Transverse colon (tissue), 4 donors: ENCODE results near the gene EMP2. TPM values are rescaled to one million over a fixed set of nuclear protein-coding genes. Genes with fewer than 3 reads are reported as not detected.
"Not testable (repeated sequence)": the region's sequence is repeated elsewhere in the genome, so short reads cannot be mapped to it uniquely, and the experiment has no call there.

ENCODE experiments used
- DNase-seq: peaks from one replicate; pipeline ENCODE4 v3.0.0-alpha.2; 2019
- H3K27ac ChIP-seq, 4 donors: fragments of 200-600 bp; sonication (generic); 2 replicates each; pipeline ENCODE4 v1.5.1; 2016 to 2018; ENCODE audit warnings: inconsistent platforms in 4 of 4
- H3K27me3 ChIP-seq: fragments of 200-600 bp; sonication (generic); 2 replicates; pipeline ENCODE4 v1.5.1; 2017; ENCODE audit warnings: inconsistent platforms
- H3K36me3 ChIP-seq, 4 donors: fragments of 200-600 bp; sonication (generic); 2 replicates each; pipeline ENCODE4 v1.5.1; 2017 to 2019; ENCODE audit warnings: inconsistent platforms in 4 of 4
- H3K4me1 ChIP-seq, 4 donors: fragments of 200-600 bp; sonication (generic); 2 replicates each; pipeline ENCODE4 v1.5.1; 2017 to 2020; ENCODE audit warnings: inconsistent platforms in 4 of 4
- H3K4me3 ChIP-seq, 4 donors: fragments of 200-600 bp; sonication (generic); 1 replicate in 1 of 4; 2 replicates in 3 of 4; pipeline versions ENCODE4 v1.5.1 to v1.6.1; 2017 to 2019; ENCODE audit warnings: inconsistent platforms in 4 of 4
- H3K9me3 ChIP-seq, 2 donors: fragments of 200-600 bp; sonication (generic); 2 replicates each; pipeline ENCODE4 v1.5.1; 2017 to 2019; ENCODE audit warnings: inconsistent platforms in 2 of 2
- CTCF ChIP-seq, 5 experiments: fragments of 200-600 bp in 3 of 5; fragments of 450-650 bp in 2 of 5; sonication (generic) in 3 of 5; IDR thresholded peaks; 1 replicate in 2 of 5; 2 replicates in 3 of 5; pipeline ENCODE4 v1.5.1; 2016 to 2017; ENCODE audit warnings: antibody characterized with exemption in 5 of 5, inconsistent platforms in 3 of 5, mild to moderate bottlenecking in 2 of 5, moderate library complexity in 1 of 5
- EP300 ChIP-seq: sonication (generic); formaldehyde crosslinking; IDR thresholded peaks from one replicate; pipeline ENCODE4 v1.6.1; 2017; ENCODE audit warnings: antibody characterized with exemption, low read depth
- POLR2A ChIP-seq: fragments of 450-650 bp; IDR thresholded peaks from one replicate; pipeline ENCODE4 v1.6.1; 2016; ENCODE audit warnings: antibody characterized with exemption, mild to moderate bottlenecking, moderate library complexity
- POLR2AphosphoS5 ChIP-seq, 3 donors: sonication (generic); formaldehyde crosslinking; IDR thresholded peaks; one replicate each; pipeline ENCODE4 v1.6.1; 2016; ENCODE audit warnings: antibody characterized with exemption in 3 of 3
- WGBS, 2 donors: methylation state at CpG; one replicate each; pipeline ENCODE4 v1.1.5; 2018; ENCODE audit warnings: low coverage in 1 of 2; 5-methylcytosine and 5-hydroxymethylcytosine counted together
- in situ Hi-C, 4 donors: fragments of 200-750 bp; cut with MboI; loops; one replicate each; pipeline versions ENCODE4 v1.15.0 to v1.15.1; 2017; ENCODE audit warnings: low sequenced_read_pairs in 3 of 4, low pct_ligation_motif_present in 1 of 4, low pct_unique_long_range_greater_than_20kb in 1 of 4
- intact Hi-C: fragments of 100-400 bp; cut with DNase I; formaldehyde crosslinking; loops from one replicate; pipeline ENCODE4 v1.15.1; 2023; ENCODE audit warnings: low total_unique reads
- total RNA-seq, 4 donors: library from RNA; depleted of rRNA; stranded (reverse); fragments of >200 nt; gene quantifications; one replicate each; pipeline ENCODE4 v1.1.0, GENCODE V29; 2016

EMP2 gene
- total RNA-seq, 4 donors from 2014 or later, result 22.1 to 51.0 (median 40.2) TPM

- Histone ChIP-seq H3K4me1 (peaks cover 0 to 16% (median 6%) of the 10 kb centered on the region in 4 donors), H3K27me3 (no peaks in the 10 kb centered on the region), H3K36me3 (no peaks in the 10 kb centered on the region), H3K9me3 (no peaks in the 10 kb centered on the region), H3K4me3 (no peak overlapping the region), H3K27ac (no peak overlapping the region)
- TF ChIP-seq EP300 (no peak), POLR2A (no peak), POLR2AphosphoS5 (IDR thresholded peaks at IDR 0.05) (no peak), CTCF (IDR thresholded peaks at IDR 0.05) (no peak)
- intact Hi-C loops (no loop called here), in situ Hi-C loops (no loop called here)
- 72 to 80% methylated on average over 4 to 5 of the region's 5 CpGs for WGBS, 2 donors
- no peak for DNase-seq
These were observed 15.2 kb downstream of the EMP2 start for GRCh38 chr16:10565167-10565566.

GRCh38 chr16:10564591-10564990 is 15.8 kb downstream of the EMP2 start:
- H3K4me3 ChIP-seq, result no peak overlapping the region
- in situ Hi-C loops (no loop called here), intact Hi-C loops (loop anchor here (5.0 kb wide), 1 partner anchor 1707 kb away; no protein-coding TSS in a partner anchor)
- 61 to 70% methylated on average over 5 of the region's 5 CpGs for WGBS, 2 donors
- no peaks in the 10 kb centered on the region for H3K36me3 ChIP-seq
- H3K4me1 ChIP-seq, result peaks cover 2 to 18% (median 7%) of the 10 kb centered on the region in 4 donors
- TF ChIP-seq POLR2A (no peak), POLR2AphosphoS5 (IDR thresholded peaks at IDR 0.05) (no peak), EP300 (no peak), CTCF (IDR thresholded peaks at IDR 0.05) (no peak)
- DNase-seq, result no peak
- no peak overlapping the region for H3K27ac ChIP-seq
- H3K27me3 ChIP-seq, result no peaks in the 10 kb centered on the region
- no peaks in the 10 kb centered on the region for H3K9me3 ChIP-seq

GRCh38 chr16:10562361-10562899 is 18.0 kb downstream of the EMP2 start:
- intact Hi-C loops (loop anchor here (5.0 kb wide), 1 partner anchor 1705 kb away; no protein-coding TSS in a partner anchor), in situ Hi-C loops (no loop called here)
- TF ChIP-seq POLR2AphosphoS5 (IDR thresholded peaks at IDR 0.05) (no peak), POLR2A (no peak)
- Histone ChIP-seq H3K36me3 (no peaks in the 10 kb centered on the region), H3K27me3 (no peaks in the 10 kb centered on the region), H3K9me3 (no peaks in the 10 kb centered on the region), H3K27ac (no peak overlapping the region), H3K4me1 (peaks cover 4 to 35% (median 14%) of the 10 kb centered on the region in 4 donors), H3K4me3 (no peak overlapping the region)
- no peak for DNase-seq

- H3K36me3 ChIP-seq, result no peaks in the 10 kb centered on the region
- TF ChIP-seq POLR2A, result no peak
- TF ChIP-seq EP300, result no peak
- no peak for TF ChIP-seq POLR2AphosphoS5 (IDR thresholded peaks at IDR 0.05)
- TF ChIP-seq CTCF (IDR thresholded peaks at IDR 0.05), result no peak
- no peaks in the 10 kb centered on the region for H3K27me3 ChIP-seq
- in situ Hi-C loops, result no loop called here
- no peak for DNase-seq
- WGBS, 2 donors, result 84 to 90% methylated on average over 2 to 3 of the region's 3 CpGs
- no peak overlapping the region for H3K4me3 ChIP-seq
- no peaks in the 10 kb centered on the region for H3K9me3 ChIP-seq
- H3K4me1 ChIP-seq, result peaks cover 4 to 35% (median 14%) of the 10 kb centered on the region in 4 donors
- intact Hi-C loops, result loop anchor here (5.0 kb wide), 1 partner anchor 1704 kb away; no protein-coding TSS in a partner anchor
- peak overlapping the region; percentile 2 to 45 (median 25) for H3K27ac ChIP-seq
These were observed 19.0 kb downstream of the EMP2 start for GRCh38 chr16:10561425-10561824.

- Histone ChIP-seq H3K9me3 (no peaks in the 10 kb centered on the region), H3K4me1 (peaks cover 4 to 35% (median 14%) of the 10 kb centered on the region in 4 donors), H3K36me3 (no peaks in the 10 kb centered on the region), H3K27ac (peak overlapping the region in 3 of 4 donors; percentile 2 to 45 (median 43)), H3K27me3 (no peaks in the 10 kb centered on the region), H3K4me3 (no peak overlapping the region)
- in situ Hi-C loops (no loop called here), intact Hi-C loops (loop anchor here (5.0 kb wide), 1 partner anchor 1704 kb away; no protein-coding TSS in a partner anchor)
- DNase-seq, result no peak
- TF ChIP-seq POLR2A (no peak), EP300 (no peak), POLR2AphosphoS5 (IDR thresholded peaks at IDR 0.05) (no peak), CTCF (IDR thresholded peaks at IDR 0.05) (no peak)
- 70 to 87% methylated on average over 3 of the region's 3 CpGs for WGBS, 2 donors
These were observed 19.4 kb downstream of the EMP2 start for GRCh38 chr16:10561001-10561400.

- in situ Hi-C loops, DNase-seq, H3K4me3 ChIP-seq, H3K36me3 ChIP-seq, H3K27me3 ChIP-seq, H3K9me3 ChIP-seq: not testable (repeated sequence)
- peaks cover 4 to 35% (median 12%) of the 10 kb centered on the region in 4 donors for H3K4me1 ChIP-seq
- H3K27ac ChIP-seq, result peak overlapping the region; percentile 60 to 85 (median 76)
- WGBS, 2 donors, result 90% methylated on average over 4 of the region's 4 CpGs; no CpG with 5 or more reads in 1 of the 2 donors
- intact Hi-C loops, result loop anchor here (5.0 kb wide), 1 partner anchor 1702 kb away; no protein-coding TSS in a partner anchor
These were observed 20.6 kb downstream of the EMP2 start for GRCh38 chr16:10559792-10560191.
